ENCODE measurements around the gene COL7A1. TPM values are rescaled to one million over a fixed set of nuclear protein-coding genes. Genes with fewer than 3 reads are reported as not detected.

COL7A1 gene
- total and polyA plus RNA-seq, 4 donors, result 4.3 to 18.7 (median 8.5) TPM

GRCh38 chr3:48565186-48565585 lies 29.9 kb downstream of the COL7A1 start:
- H3K27me3 ChIP-seq (ENCODE audit: control insufficient read depth in 3 of 3, insufficient read depth in 3 of 3, low read length in 2 of 3), result no peaks in the 10 kb centered on the region
- ATAC-seq (ENCODE audit: insufficient read depth, low FRiP score) (no peak), DNase-seq (no peak)
- TF ChIP-seq, protein P1, sequence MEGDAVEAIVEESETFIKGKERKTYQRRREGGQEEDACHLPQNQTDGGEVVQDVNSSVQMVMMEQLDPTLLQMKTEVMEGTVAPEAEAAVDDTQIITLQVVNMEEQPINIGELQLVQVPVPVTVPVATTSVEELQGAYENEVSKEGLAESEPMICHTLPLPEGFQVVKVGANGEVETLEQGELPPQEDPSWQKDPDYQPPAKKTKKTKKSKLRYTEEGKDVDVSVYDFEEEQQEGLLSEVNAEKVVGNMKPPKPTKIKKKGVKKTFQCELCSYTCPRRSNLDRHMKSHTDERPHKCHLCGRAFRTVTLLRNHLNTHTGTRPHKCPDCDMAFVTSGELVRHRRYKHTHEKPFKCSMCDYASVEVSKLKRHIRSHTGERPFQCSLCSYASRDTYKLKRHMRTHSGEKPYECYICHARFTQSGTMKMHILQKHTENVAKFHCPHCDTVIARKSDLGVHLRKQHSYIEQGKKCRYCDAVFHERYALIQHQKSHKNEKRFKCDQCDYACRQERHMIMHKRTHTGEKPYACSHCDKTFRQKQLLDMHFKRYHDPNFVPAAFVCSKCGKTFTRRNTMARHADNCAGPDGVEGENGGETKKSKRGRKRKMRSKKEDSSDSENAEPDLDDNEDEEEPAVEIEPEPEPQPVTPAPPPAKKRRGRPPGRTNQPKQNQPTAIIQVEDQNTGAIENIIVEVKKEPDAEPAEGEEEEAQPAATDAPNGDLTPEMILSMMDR (IDR thresholded peaks at IDR 0.05; ENCODE audit: control extremely low read depth, extremely low read depth), result no peak
- H3K9me3 ChIP-seq (ENCODE audit: control insufficient read depth in 4 of 4, insufficient read depth in 3 of 4, low read length in 3 of 4), result no peaks in the 10 kb centered on the region
- no peaks in the 10 kb centered on the region for H3K36me3 ChIP-seq (ENCODE audit: control insufficient read depth in 4 of 4, insufficient read depth in 4 of 4, low read length in 4 of 4)
- WGBS, 2 donors, result 89 to 96% methylated on average over 11 of the region's 11 CpGs
- no peak overlapping the region for H3K27ac ChIP-seq (ENCODE audit: low read depth in 1 of 2, low read length in 1 of 2)
- H3K4me1 ChIP-seq (ENCODE audit: control insufficient read depth in 5 of 5, insufficient read depth in 5 of 5, low read length in 5 of 5), result peaks cover 0 to 14% (median 5%) of the 10 kb centered on the region in 5 donors
- no peak overlapping the region for H3K9ac ChIP-seq (ENCODE audit: insufficient read depth in 1 of 2, low read length in 2 of 2)
- no peak overlapping the region for H3K4me3 ChIP-seq

DNA sequence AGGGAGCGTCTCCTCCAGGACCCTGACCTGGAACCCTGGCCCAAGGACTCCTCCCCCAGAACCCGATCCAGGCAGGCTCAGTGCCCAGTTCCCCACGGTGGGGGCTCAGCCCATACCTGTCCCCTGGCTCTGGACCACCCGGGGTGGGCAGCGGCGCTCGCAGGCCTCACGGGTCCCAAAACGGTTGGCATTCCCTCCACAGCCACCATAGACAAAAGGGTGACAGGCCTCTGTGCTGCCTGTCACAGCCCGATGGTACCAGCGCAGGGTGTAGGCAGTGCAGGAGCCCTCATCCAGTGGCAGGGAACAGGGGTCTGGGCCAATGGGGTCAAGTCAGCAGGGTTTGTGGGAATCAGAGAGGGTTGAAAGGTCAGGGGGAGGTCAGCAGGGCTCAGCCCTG lies 30.5 kb downstream of the COL7A1 start:
- no peak overlapping the region for H3K4me3 ChIP-seq
- no peaks in the 10 kb centered on the region for H3K27me3 ChIP-seq (ENCODE audit: control insufficient read depth in 3 of 3, insufficient read depth in 3 of 3, low read length in 2 of 3)
- no peak overlapping the region for H3K9ac ChIP-seq (ENCODE audit: insufficient read depth in 1 of 2, low read length in 2 of 2)
- peaks cover 0 to 17% (median 9%) of the 10 kb centered on the region in 5 donors for H3K4me1 ChIP-seq (ENCODE audit: control insufficient read depth in 5 of 5, insufficient read depth in 5 of 5, low read length in 5 of 5)
- ATAC-seq (ENCODE audit: insufficient read depth, low FRiP score), result no peak
- DNase-seq, result no peak
- no peak overlapping the region for H3K27ac ChIP-seq (ENCODE audit: low read depth in 1 of 2, low read length in 1 of 2)
- TF ChIP-seq, protein P1 (IDR thresholded peaks at IDR 0.05; ENCODE audit: control extremely low read depth, extremely low read depth), result no peak
- 90 to 94% methylated on average over 11 of the region's 11 CpGs for WGBS, 2 donors
- no peaks in the 10 kb centered on the region for H3K9me3 ChIP-seq (ENCODE audit: control insufficient read depth in 4 of 4, insufficient read depth in 3 of 4, low read length in 3 of 4)
- no peaks in the 10 kb centered on the region for H3K36me3 ChIP-seq (ENCODE audit: control insufficient read depth in 4 of 4, insufficient read depth in 4 of 4, low read length in 4 of 4)

DNA sequence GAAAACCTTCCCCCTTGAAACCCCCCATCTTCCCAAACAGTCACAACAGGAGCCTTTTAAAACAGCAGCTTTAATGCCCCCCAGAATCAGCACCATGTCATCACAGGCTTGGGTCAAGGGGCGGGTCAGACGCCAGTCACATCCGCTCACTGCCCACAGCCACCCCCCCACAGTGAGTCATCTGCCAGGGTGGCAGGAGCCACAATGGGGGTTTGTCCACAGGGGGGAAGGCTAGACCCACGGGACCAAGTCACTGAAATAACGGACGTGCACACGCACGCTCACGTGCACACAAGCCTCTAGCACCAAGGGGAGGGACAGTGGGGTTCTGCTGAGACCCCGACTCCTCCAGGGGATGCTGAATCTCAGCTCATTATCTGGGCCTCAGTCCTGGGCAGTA lies 31.1 kb downstream of the COL7A1 start:
- no peak overlapping the region for H3K4me3 ChIP-seq
- no peaks in the 10 kb centered on the region for H3K27me3 ChIP-seq (ENCODE audit: control insufficient read depth in 3 of 3, insufficient read depth in 3 of 3, low read length in 2 of 3)
- no peaks in the 10 kb centered on the region for H3K9me3 ChIP-seq (ENCODE audit: control insufficient read depth in 4 of 4, insufficient read depth in 3 of 4, low read length in 3 of 4)
- H3K27ac ChIP-seq (ENCODE audit: low read depth in 1 of 2, low read length in 1 of 2), result no peak overlapping the region
- WGBS, 2 donors, result 46 to 57% methylated on average over 10 of the region's 10 CpGs
- no peak overlapping the region for H3K9ac ChIP-seq (ENCODE audit: insufficient read depth in 1 of 2, low read length in 2 of 2)
- peak; percentile 54 for ATAC-seq (ENCODE audit: insufficient read depth, low FRiP score)
- H3K4me1 ChIP-seq (ENCODE audit: control insufficient read depth in 5 of 5, insufficient read depth in 5 of 5, low read length in 5 of 5), result peaks cover 0 to 17% (median 9%) of the 10 kb centered on the region in 5 donors
- TF ChIP-seq, protein P1 (IDR thresholded peaks at IDR 0.05; ENCODE audit: control extremely low read depth, extremely low read depth), result no peak
- H3K36me3 ChIP-seq (ENCODE audit: control insufficient read depth in 4 of 4, insufficient read depth in 4 of 4, low read length in 4 of 4), result no peaks in the 10 kb centered on the region
- no peak for DNase-seq

DNA sequence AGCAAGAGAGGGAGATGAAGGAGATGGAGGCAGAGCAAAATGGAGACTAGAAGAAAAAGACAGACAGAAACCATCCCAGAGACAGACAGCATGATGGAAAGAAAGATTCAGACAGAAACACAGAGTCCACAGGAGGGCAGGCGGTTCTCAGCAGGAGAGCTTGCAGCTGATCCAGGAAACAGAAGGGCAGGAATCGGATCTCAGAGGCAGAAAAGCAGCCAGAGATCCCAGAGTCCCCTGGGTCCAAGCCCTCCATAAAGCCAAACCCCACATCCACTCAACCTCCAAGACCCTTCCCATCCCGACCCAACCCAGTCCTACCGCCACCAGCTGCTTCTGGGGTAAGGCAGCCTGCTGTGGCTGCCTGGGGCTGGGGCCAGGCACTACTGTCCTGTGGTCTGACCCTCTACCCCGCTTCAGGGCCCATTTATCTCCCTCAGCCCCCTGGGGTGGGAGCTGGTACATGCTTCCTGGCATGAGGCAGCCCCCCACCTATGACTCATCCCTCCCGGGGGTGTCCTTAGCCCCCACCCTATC lies 31.7 kb downstream of the COL7A1 start, which contains the start of gene UCN2:
TSS of gene UCN2 (minus strand) at position 400 of the 537 bp plus-strand sequence. CDS start 657 bp downstream, outside the sequence.
- Histone ChIP-seq H3K36me3 (ENCODE audit: control insufficient read depth in 4 of 4, insufficient read depth in 4 of 4, low read length in 4 of 4) (no peaks in the 10 kb centered on the region), H3K9me3 (ENCODE audit: control insufficient read depth in 4 of 4, insufficient read depth in 3 of 4, low read length in 3 of 4) (no peaks in the 10 kb centered on the region), H3K4me3 (no peak within 1 kb of the TSS), H3K4me1 (ENCODE audit: control insufficient read depth in 5 of 5, insufficient read depth in 5 of 5, low read length in 5 of 5) (peaks cover 0 to 18% (median 9%) of the 10 kb centered on the region in 5 donors), H3K27me3 (ENCODE audit: control insufficient read depth in 3 of 3, insufficient read depth in 3 of 3, low read length in 2 of 3) (no peaks in the 10 kb centered on the region), H3K9ac (ENCODE audit: insufficient read depth in 1 of 2, low read length in 2 of 2) (no peak within 1 kb of the TSS), H3K27ac (ENCODE audit: low read depth in 1 of 2, low read length in 1 of 2) (no peak within 1 kb of the TSS)
- no peak for ATAC-seq (ENCODE audit: insufficient read depth, low FRiP score)
- TF ChIP-seq, protein P1 (IDR thresholded peaks at IDR 0.05; ENCODE audit: control extremely low read depth, extremely low read depth), result no peak
- 77 to 84% methylated on average over 6 of the region's 6 CpGs for WGBS, 2 donors
- no peak for DNase-seq

Measured in lung (tissue), 12 donors.